ENCODE results near the gene DEPDC5.

- no peak for TF ChIP-seq POLR2A (IDR thresholded peaks at IDR 0.05; ENCODE audit: low read depth, low read length)
- no peak for TF ChIP-seq POLR2AphosphoS5 (IDR thresholded peaks at IDR 0.05; ENCODE audit: low read depth, low read length)
- TF ChIP-seq TAF1 (IDR thresholded peaks at IDR 0.05; ENCODE audit: borderline replicate concordance, low read depth, low read length) = no peak
Observed at GRCh38 chr22:31833930-31834329, 80.1 kb downstream of the DEPDC5 start.
